ENCODE data around the gene GIMAP1.

The GIMAP1 gene

GRCh38 chr7:150748376-150748775, 32.0 kb downstream of the GIMAP1 start:
- DNase-seq (ENCODE audit: low read depth): no peak

- no peak for DNase-seq (ENCODE audit: low read depth)
Measured at GRCh38 chr7:150751702-150752101, 35.3 kb downstream of the GIMAP1 start.

DNA sequence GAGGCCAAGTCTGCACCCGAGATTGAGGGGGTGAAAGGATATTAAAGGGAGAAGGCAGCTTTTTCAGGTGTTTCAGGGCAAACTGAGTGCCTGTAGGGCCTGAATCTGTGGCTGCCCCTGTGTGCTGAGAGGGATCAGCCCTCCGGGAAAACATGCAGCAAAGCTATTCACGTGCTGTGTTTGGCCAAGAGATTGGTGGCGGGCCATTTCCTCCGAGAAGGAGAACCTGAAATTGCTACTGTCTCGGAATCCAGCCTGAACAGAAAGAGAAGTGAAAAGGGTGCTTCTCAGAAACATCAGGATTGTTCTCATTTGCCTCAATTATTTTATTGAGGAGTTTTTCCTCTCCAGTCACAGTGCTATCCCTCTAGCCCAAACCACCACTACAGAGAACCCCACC, 36.8 kb downstream of the GIMAP1 start:
- no peak for DNase-seq (ENCODE audit: low read depth)

- DNase-seq (ENCODE audit: low read depth): no peak
Measured at GRCh38 chr7:150753826-150754603, 37.6 kb downstream of the GIMAP1 start.

GRCh38 chr7:150754951-150755350, 38.5 kb downstream of the GIMAP1 start:
- DNase-seq (ENCODE audit: low read depth): no peak

DNA sequence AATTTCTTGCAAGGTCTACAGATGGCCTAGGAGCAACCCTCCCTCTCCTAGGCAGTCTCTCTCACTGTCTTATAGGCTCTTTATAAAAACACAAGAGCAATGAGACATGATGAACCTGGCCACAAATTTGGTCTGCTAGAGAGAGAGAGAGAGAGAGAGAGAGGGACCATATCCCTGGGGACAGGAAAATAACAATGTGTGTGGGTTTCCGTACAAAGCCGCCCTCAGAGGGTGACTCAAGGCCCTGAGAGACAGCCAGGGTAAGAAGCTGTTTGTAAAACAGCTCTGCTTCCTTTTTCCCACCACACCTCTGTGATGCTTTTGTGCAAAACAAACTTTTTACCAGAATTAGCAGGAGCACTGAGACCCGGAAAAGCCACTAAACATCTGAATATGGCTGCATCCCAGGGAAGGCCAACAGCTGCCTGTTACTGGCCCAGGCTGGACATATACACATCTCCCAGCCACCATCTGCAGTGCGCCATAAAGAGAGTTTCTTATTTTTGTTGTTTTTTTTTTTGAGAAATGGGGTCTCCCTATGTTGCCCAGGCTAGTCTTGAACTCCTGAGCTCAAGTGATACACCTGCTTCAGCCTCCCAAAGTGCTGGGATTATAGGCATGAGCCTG, 39.2 kb downstream of the GIMAP1 start:
- DNase-seq (ENCODE audit: low read depth): peak; percentile 55

- DNase-seq (ENCODE audit: low read depth): no peak
Measured at GRCh38 chr7:150756166-150756565, 39.8 kb downstream of the GIMAP1 start.

GRCh38 chr7:150756858-150757257, 40.4 kb downstream of the GIMAP1 start:
- no peak for DNase-seq (ENCODE audit: low read depth)

DNA sequence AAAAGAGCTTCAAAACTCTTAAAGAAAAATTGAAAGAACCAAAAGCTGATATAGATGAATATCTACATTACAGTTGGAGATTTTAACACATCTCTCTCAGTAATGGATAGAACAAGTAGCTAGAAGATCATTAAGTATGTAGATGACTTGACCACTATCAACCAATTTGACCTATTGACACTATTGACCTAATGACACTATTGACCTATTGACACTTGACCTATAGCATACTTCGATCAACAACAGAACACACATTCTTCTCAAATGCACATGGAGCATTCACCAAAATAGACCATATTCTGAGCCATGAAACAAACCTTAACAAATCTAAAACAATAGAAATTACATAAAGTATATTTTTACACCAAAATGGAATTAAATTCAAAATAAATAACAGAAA, 43.1 kb downstream of the GIMAP1 start:
- DNase-seq (ENCODE audit: low read depth): no peak

DNA sequence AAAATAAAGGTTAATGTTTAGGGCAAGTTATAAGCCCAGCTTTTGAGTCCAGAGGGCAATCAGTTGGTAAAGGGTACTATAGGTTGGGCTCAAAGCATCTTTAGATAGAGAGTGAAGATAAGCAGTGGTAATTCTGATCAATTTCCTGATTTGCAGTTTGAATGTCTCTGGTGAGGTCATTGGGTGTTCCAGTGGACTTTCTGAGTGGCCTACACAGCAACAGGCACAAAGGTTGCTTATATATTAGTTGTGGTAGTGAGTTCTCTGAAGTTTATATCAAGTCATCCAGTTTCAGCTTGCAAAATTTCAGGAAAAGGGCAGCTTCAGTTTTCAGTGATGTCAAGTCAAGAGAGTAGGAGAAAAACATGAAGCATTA, 49.9 kb downstream of the GIMAP1 start:
- DNase-seq (ENCODE audit: low read depth): no peak

DNA sequence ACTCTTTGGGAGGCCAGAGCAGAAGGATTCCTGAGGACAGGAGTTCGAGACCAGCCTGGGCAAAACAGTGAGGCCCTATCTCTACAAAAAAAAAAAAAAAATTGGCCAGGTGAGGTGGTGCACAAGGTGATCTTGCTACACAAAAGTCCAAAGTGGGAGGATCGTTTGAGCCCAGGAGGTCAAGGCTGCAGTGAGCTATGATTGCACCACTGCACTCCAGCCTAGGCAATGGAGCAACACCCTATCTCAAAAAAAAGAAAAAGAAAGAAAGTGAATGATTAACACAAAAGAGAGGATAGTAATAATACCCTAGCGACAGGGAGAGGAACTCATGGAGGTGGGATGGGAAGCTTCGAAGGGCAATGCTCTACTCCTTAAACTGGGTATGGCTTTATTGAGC, 53.4 kb downstream of the GIMAP1 start:
- DNase-seq (ENCODE audit: low read depth): no peak

All from activated T-cell treated with anti-CD3 and anti-CD28 coated beads for 1 hour (primary cell).